Skin of body (tissue), 2 donors: ENCODE results near the gene MED10. TPM values are rescaled to one million over a fixed set of nuclear protein-coding genes. Genes with fewer than 3 reads are reported as not detected.

ENCODE experiments used
- DNase-seq: peaks from one replicate; lab custom pipeline; 2025; lab: John Stamatoyannopoulos, UW
- total RNA-seq: library from RNA; depleted of rRNA; stranded (reverse); fragments of >200 nt; gene quantifications from one replicate; pipeline ENCODE4 v1.2.3, GENCODE V29; 2014

The MED10 gene
- 15.2 TPM for total RNA-seq

GRCh38 chr5:6377905-6378765 is at the start of gene MED10:
Gene MED10, minus strand, starts transcription at chr5:6378547. Its CDS starts 64 bp downstream, at chr5:6378483.
- peak; percentile 90 for DNase-seq

GRCh38 chr5:6427694-6428093 is 49.3 kb upstream of the MED10 start:
- no peak for DNase-seq

- no peak for DNase-seq
Observed at GRCh38 chr5:6424700-6425099, 46.4 kb upstream of the MED10 start.

GRCh38 chr5:6424110-6424659 is 45.8 kb upstream of the MED10 start:
- DNase-seq: no peak

GRCh38 chr5:6423327-6424109 is 45.2 kb upstream of the MED10 start:
- no peak for DNase-seq

GRCh38 chr5:6419340-6419852 is 41.0 kb upstream of the MED10 start:
- DNase-seq: no peak

- DNase-seq: no peak
Observed at GRCh38 chr5:6418679-6419276, 40.4 kb upstream of the MED10 start.

GRCh38 chr5:6417657-6418056 is 39.3 kb upstream of the MED10 start:
- no peak for DNase-seq

- no peak for DNase-seq
Observed at GRCh38 chr5:6412811-6413210, 34.5 kb upstream of the MED10 start.

GRCh38 chr5:6411141-6411540 is 32.8 kb upstream of the MED10 start:
- no peak for DNase-seq

GRCh38 chr5:6410421-6410820 is 32.1 kb upstream of the MED10 start:
- DNase-seq: no peak

- no peak for DNase-seq
Observed at GRCh38 chr5:6408627-6409446, 30.5 kb upstream of the MED10 start.

GRCh38 chr5:6408260-6408596 is 29.9 kb upstream of the MED10 start:
- no peak for DNase-seq

- no peak for DNase-seq
Observed at GRCh38 chr5:6407558-6408259, 29.4 kb upstream of the MED10 start.

GRCh38 chr5:6405591-6405990 is 27.2 kb upstream of the MED10 start:
- no peak for DNase-seq

GRCh38 chr5:6404129-6404528 is 25.8 kb upstream of the MED10 start:
- DNase-seq: no peak

- DNase-seq: no peak
Observed at GRCh38 chr5:6403416-6403815, 25.1 kb upstream of the MED10 start.

- no peak for DNase-seq
Observed at GRCh38 chr5:6402939-6403338, 24.6 kb upstream of the MED10 start.

GRCh38 chr5:6401410-6401809 is 23.1 kb upstream of the MED10 start:
- no peak for DNase-seq
